ENCODE measurements around the gene PACS2. TPM values are rescaled to one million over a fixed set of nuclear protein-coding genes. Genes with fewer than 3 reads are reported as not detected.
A peak's percentile ranks its signal among the peaks of the same experiment; 100 is the strongest.

PACS2 gene
- total RNA-seq, 4 donors from 2014 or later, result 142 to 225 (median 183) TPM

- H3K27me3 ChIP-seq, result peaks cover 0 to 25% of the 10 kb centered on the region in 2 donors
- no peaks in the 10 kb centered on the region for H3K36me3 ChIP-seq
- 9 to 11% methylated on average over 55 to 79 of the region's 79 CpGs for WGBS, 2 donors
- TF ChIP-seq EP300 (IDR thresholded peaks at IDR 0.05) (peak in 1 of 2 donors; percentile 19), POLR2A (IDR thresholded peaks at IDR 0.05) (peak in 1 of 2 donors; percentile 39)
- TF ChIP-seq, protein P1, sequence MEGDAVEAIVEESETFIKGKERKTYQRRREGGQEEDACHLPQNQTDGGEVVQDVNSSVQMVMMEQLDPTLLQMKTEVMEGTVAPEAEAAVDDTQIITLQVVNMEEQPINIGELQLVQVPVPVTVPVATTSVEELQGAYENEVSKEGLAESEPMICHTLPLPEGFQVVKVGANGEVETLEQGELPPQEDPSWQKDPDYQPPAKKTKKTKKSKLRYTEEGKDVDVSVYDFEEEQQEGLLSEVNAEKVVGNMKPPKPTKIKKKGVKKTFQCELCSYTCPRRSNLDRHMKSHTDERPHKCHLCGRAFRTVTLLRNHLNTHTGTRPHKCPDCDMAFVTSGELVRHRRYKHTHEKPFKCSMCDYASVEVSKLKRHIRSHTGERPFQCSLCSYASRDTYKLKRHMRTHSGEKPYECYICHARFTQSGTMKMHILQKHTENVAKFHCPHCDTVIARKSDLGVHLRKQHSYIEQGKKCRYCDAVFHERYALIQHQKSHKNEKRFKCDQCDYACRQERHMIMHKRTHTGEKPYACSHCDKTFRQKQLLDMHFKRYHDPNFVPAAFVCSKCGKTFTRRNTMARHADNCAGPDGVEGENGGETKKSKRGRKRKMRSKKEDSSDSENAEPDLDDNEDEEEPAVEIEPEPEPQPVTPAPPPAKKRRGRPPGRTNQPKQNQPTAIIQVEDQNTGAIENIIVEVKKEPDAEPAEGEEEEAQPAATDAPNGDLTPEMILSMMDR (IDR thresholded peaks at IDR 0.05), result peak; percentile 74 to 95 (median 95)
- peaks cover 0 to 36% (median 21%) of the 10 kb centered on the region in 4 donors for H3K4me1 ChIP-seq
- H3K27ac ChIP-seq, result peak overlapping the region; percentile 5 to 80 (median 62)
- no peaks in the 10 kb centered on the region for H3K9me3 ChIP-seq
- peak; percentile 60 for DNase-seq (ENCODE audit: low spot score in 2 of 2)
- H3K4me3 ChIP-seq, result peak overlapping the region; percentile 28 to 61 (median 52)
Measured at GRCh38 chr14:105414456-105415371, 100.2 kb downstream of the PACS2 start.

- DNase-seq (ENCODE audit: low spot score in 2 of 2), result no peak
- Histone ChIP-seq H3K27ac (peak overlapping the region in 3 of 4 donors; percentile 54 to 80 (median 71)), H3K36me3 (no peaks in the 10 kb centered on the region), H3K9me3 (no peaks in the 10 kb centered on the region), H3K4me3 (peak overlapping the region; percentile 28 to 61 (median 52)), H3K27me3 (peaks cover 0 to 21% of the 10 kb centered on the region in 2 donors), H3K4me1 (peaks cover 0 to 38% (median 24%) of the 10 kb centered on the region in 4 donors)
- no peak for TF ChIP-seq EP300 (IDR thresholded peaks at IDR 0.05)
- TF ChIP-seq POLR2A (IDR thresholded peaks at IDR 0.05), result no peak
- TF ChIP-seq, protein P1 (IDR thresholded peaks at IDR 0.05), result no peak
- WGBS, 2 donors, result 86 to 88% methylated on average over 25 of the region's 25 CpGs
Measured at GRCh38 chr14:105415481-105416428, 101.2 kb downstream of the PACS2 start.

DNA sequence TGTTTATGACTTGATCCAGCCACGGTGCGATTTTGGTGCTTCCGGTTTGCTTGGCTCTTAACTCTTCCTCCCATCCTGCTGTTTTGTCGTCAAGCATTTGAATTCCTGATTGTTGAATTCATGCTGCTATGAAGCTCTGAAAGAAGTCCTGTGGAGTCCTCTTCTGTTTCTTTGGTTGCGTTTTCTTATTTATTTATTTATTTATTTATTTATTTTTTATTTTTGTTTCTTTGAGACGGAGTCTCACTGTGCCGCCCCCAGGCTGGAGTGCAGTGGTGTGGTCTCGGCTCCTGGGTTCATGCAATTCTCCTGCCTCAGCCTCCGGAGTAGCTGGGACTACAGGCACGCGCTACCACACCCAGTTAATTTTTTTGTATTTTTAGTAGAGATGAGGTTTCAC lies 102.1 kb downstream of the PACS2 start:
- H3K27me3 ChIP-seq, result peaks cover 0 to 16% of the 10 kb centered on the region in 2 donors
- DNase-seq (ENCODE audit: low spot score in 2 of 2), result no peak
- H3K36me3 ChIP-seq, result no peaks in the 10 kb centered on the region
- no peak for TF ChIP-seq POLR2A (IDR thresholded peaks at IDR 0.05)
- no peak for TF ChIP-seq EP300 (IDR thresholded peaks at IDR 0.05)
- TF ChIP-seq, protein P1 (IDR thresholded peaks at IDR 0.05), result no peak
- WGBS, 2 donors, result 94% methylated on average over 11 of the region's 11 CpGs
- H3K4me1 ChIP-seq, result peaks cover 0 to 39% (median 28%) of the 10 kb centered on the region in 4 donors
- H3K4me3 ChIP-seq, result no peak overlapping the region
- H3K9me3 ChIP-seq, result no peaks in the 10 kb centered on the region
- H3K27ac ChIP-seq, result no peak overlapping the region

DNA sequence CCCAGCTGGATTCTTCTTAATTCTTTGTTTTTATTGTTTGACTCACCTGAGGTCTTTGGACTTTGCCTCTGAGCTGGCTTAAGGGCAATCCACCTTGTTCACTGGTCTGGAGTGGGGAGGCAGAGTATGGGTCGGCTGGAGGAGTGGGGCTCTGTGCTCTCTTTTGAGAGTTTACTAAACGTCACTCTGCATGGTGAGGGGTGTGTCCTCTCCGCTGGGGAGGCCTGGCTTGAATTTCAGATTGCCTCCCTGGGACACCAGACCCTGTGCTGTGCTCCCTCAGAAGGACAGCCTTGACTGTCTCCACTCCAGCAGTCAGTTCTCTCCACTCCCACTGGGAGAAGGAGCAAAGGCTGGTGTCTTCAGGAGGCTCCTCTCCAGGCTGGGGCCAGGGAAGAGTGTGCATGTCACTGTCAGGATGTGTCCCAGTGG lies 103.2 kb downstream of the PACS2 start:
- Histone ChIP-seq H3K4me3 (no peak overlapping the region), H3K9me3 (no peaks in the 10 kb centered on the region), H3K27me3 (peaks cover 0 to 6% of the 10 kb centered on the region in 2 donors), H3K4me1 (peaks cover 0 to 44% (median 31%) of the 10 kb centered on the region in 4 donors), H3K27ac (no peak overlapping the region), H3K36me3 (no peaks in the 10 kb centered on the region)
- WGBS, 2 donors, result 88 to 90% methylated on average over 3 of the region's 3 CpGs
- no peak for DNase-seq (ENCODE audit: low spot score in 2 of 2)
- no peak for TF ChIP-seq POLR2A (IDR thresholded peaks at IDR 0.05)
- TF ChIP-seq, protein P1 (IDR thresholded peaks at IDR 0.05), result no peak
- no peak for TF ChIP-seq EP300 (IDR thresholded peaks at IDR 0.05)
